ENCODE measurements around the gene SH3RF1.

Gene SH3RF1

GRCh38 chr4:169222761-169223160 is 48.0 kb downstream of the SH3RF1 start:
- no peak for DNase-seq (ENCODE audit: low read depth)
- TF ChIP-seq, protein P1, sequence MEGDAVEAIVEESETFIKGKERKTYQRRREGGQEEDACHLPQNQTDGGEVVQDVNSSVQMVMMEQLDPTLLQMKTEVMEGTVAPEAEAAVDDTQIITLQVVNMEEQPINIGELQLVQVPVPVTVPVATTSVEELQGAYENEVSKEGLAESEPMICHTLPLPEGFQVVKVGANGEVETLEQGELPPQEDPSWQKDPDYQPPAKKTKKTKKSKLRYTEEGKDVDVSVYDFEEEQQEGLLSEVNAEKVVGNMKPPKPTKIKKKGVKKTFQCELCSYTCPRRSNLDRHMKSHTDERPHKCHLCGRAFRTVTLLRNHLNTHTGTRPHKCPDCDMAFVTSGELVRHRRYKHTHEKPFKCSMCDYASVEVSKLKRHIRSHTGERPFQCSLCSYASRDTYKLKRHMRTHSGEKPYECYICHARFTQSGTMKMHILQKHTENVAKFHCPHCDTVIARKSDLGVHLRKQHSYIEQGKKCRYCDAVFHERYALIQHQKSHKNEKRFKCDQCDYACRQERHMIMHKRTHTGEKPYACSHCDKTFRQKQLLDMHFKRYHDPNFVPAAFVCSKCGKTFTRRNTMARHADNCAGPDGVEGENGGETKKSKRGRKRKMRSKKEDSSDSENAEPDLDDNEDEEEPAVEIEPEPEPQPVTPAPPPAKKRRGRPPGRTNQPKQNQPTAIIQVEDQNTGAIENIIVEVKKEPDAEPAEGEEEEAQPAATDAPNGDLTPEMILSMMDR (IDR thresholded peaks at IDR 0.05; ENCODE audit: low read depth, low read length, missing control alignments): no peak
- H3K4me3 ChIP-seq (ENCODE audit: low read depth, low read length): no peak overlapping the region
- in situ Hi-C loops (cut with HindIII; ENCODE audit: low sequenced_read_pairs): no loop called here

- no peak for DNase-seq (ENCODE audit: low read depth)
- H3K4me3 ChIP-seq (ENCODE audit: low read depth, low read length): no peak overlapping the region
- in situ Hi-C loops (cut with HindIII; ENCODE audit: low sequenced_read_pairs): no loop called here
- TF ChIP-seq, protein P1 (IDR thresholded peaks at IDR 0.05; ENCODE audit: low read depth, low read length, missing control alignments): no peak
These were observed 49.1 kb downstream of the SH3RF1 start for GRCh38 chr4:169221662-169222061.

DNA sequence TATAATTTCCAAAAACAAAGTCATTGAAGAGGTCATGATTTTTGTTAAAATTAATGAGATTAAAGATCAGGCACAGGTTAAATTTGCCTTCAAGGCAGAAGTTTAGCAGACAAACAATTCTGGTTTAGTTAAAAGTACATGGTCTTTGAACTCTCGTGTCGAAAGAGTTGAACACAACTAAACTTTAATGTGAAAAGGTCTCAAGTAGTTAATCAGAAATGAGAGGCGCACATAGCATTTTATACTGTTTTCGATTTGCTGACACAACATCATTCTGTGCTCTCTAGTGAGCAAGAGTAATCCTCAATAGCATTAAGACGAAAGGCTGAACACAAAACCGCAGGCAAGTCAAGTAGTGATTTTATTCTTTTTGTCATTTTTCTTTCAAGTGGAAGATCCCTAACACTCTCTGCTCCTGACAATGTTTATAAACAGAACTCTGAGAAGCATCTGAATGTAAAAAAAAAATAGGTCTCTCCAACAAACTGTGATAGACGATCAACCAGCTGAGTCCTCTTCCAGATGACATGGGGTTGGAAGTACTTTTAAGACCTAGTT is 49.8 kb downstream of the SH3RF1 start:
- in situ Hi-C loops (cut with HindIII; ENCODE audit: low sequenced_read_pairs): no loop called here
- TF ChIP-seq, protein P1 (IDR thresholded peaks at IDR 0.05; ENCODE audit: low read depth, low read length, missing control alignments): no peak
- no peak overlapping the region for H3K4me3 ChIP-seq (ENCODE audit: low read depth, low read length)
- no peak for DNase-seq (ENCODE audit: low read depth)

GRCh38 chr4:169220447-169220846 is 50.3 kb downstream of the SH3RF1 start:
- in situ Hi-C loops (cut with HindIII; ENCODE audit: low sequenced_read_pairs): no loop called here
- no peak for DNase-seq (ENCODE audit: low read depth)
- TF ChIP-seq, protein P1 (IDR thresholded peaks at IDR 0.05; ENCODE audit: low read depth, low read length, missing control alignments): no peak
- no peak overlapping the region for H3K4me3 ChIP-seq (ENCODE audit: low read depth, low read length)

DNA sequence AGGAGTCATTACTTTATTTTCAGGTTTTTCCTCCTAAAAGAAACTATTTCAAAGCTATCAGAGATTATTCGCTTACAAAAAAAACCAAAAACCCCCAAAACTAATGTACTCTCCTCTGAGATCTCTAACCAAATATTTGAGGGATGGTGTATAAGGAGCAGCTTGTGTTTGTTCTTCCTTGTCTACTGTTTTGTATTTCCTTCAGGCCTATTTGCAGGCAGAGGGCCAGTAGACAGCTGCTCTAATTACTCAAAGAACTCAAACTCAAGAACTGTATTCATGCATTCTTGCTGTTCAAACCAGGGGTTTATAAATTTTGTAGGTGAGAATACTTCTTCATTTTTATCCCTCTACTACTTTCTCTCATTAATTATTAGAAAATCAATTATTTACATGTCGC is 51.3 kb downstream of the SH3RF1 start:
- in situ Hi-C loops (cut with HindIII; ENCODE audit: low sequenced_read_pairs): loop anchor here (5.0 kb wide), 1 partner anchor 88 kb away; no protein-coding TSS in a partner anchor
- DNase-seq (ENCODE audit: low read depth): no peak
- TF ChIP-seq, protein P1 (IDR thresholded peaks at IDR 0.05; ENCODE audit: low read depth, low read length, missing control alignments): no peak
- H3K4me3 ChIP-seq (ENCODE audit: low read depth, low read length): no peak overlapping the region

DNA sequence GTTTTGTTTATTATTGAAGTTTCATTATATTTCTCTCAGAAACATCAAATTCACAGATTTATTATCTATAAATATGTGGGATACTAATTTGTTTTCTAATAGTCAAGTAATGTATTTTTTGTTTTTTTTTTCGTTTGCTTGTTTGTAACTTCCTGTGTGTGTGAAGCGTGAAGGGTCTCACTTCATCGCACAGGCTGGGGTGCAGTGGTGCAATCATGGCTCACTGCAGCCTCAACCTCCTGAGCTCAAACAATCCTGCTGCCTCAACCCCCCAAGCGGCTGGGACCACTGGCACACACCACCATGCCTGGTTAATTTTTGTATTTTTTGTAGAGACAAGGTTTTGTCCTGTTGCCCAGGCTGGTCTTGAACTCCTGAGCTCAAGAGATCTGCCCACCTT is 55.1 kb downstream of the SH3RF1 start:
- no peak for DNase-seq (ENCODE audit: low read depth)
- in situ Hi-C loops (cut with HindIII; ENCODE audit: low sequenced_read_pairs): loop anchor here (5.0 kb wide), 1 partner anchor 92 kb away; no protein-coding TSS in a partner anchor
- H3K4me3 ChIP-seq (ENCODE audit: low read depth, low read length): no peak overlapping the region
- TF ChIP-seq, protein P1 (IDR thresholded peaks at IDR 0.05; ENCODE audit: low read depth, low read length, missing control alignments): no peak
